Measurements from ENCODE around the gene MYLK2.

- TF ChIP-seq CTCF (IDR thresholded peaks at IDR 0.05) (no peak), POLR2AphosphoS5 (IDR thresholded peaks at IDR 0.05) (no peak), EP300 (IDR thresholded peaks at IDR 0.05; ENCODE audit: low read depth) (no peak), POLR2A (IDR thresholded peaks at IDR 0.05) (no peak)
Observed at GRCh38 chr20:31808481-31808880, 10.7 kb upstream of the MYLK2 start.
